GM12878 (cell line): ENCODE measurements around the gene FAM219A. TPM values are rescaled to one million over a fixed set of nuclear protein-coding genes. Genes with fewer than 3 reads are reported as not detected.

Source experiments
- ATAC-seq: fragments of 200-7000 bp; cut with Tn5 transposase; 3 replicates; pipeline ENCODE4 v1.9.1; 2020; ENCODE audit warnings: mild to moderate bottlenecking, moderate library complexity
- BruUV-seq: library from RNA; stranded (reverse); fragments of 400-500 nt; replicated peaks from 2 replicates; lab custom pipeline; 2021; lab: Mats Ljungman, UMichigan
- CTCF ChIA-PET: fragments of 300-600 bp; sonication (Branson Sonifier 250); formaldehyde crosslinking; extraction: SDS; loops from one replicate; lab custom pipeline; 2021; ENCODE audit warnings: inconsistent platforms; lab: Yijun Ruan, JAX
- POLR2A ChIA-PET: fragments of 350-600 bp; formaldehyde crosslinking; extraction: SDS; loops from one replicate; lab custom pipeline; 2021; ENCODE audit warnings: inconsistent platforms; lab: Charles Lee
- RAD21 ChIA-PET: fragments of 300-600 bp; sonication (Branson Sonifier 250); formaldehyde crosslinking; loops from one replicate; lab custom pipeline; 2023; ENCODE audit warnings: antibody characterized with exemption; ENCODE audit not compliant: unreplicated experiment; lab: Charles Lee
- SMC1A ChIA-PET: fragments of 300-600 bp; sonication (Branson Sonifier 250); formaldehyde crosslinking; loops from one replicate; lab custom pipeline; 2023; ENCODE audit not compliant: unreplicated experiment, uncharacterized antibody; lab: Charles Lee
- DNase-seq: peaks from one replicate; pipeline ENCODE4 v3.0.0-alpha.2; 2011; ENCODE audit warnings: low read depth, low spot score
- FAIRE-seq: peaks from 3 replicates; lab custom pipeline; 2011; peaks lifted over from hg19 to GRCh38; lab: Jason Lieb, UNC
- H2AFZ ChIP-seq: 2 replicates; pipeline ENCODE4 v1.6.0; 2011; ENCODE audit warnings: low read depth, low read length, control low read depth; ENCODE audit not compliant: control insufficient read depth
- H3K27ac ChIP-seq: 2 replicates; pipeline ENCODE4 v1.5.1; 2011; ENCODE audit warnings: control low read depth; ENCODE audit not compliant: control insufficient read depth, insufficient read depth
- H3K27me3 ChIP-seq, 2 experiments: replicated peaks in 1 of 2; 2 replicates each; pipeline versions ENCODE4 v1.6.0 to v1.6.1; 2011; ENCODE audit warnings: low read length in 1 of 2; ENCODE audit not compliant: control insufficient read depth in 2 of 2, insufficient read depth in 2 of 2
- H3K36me3 ChIP-seq, 2 experiments: 2 replicates each; pipeline ENCODE4 v1.5.1; 2011; ENCODE audit warnings: low read length in 1 of 2; ENCODE audit not compliant: control insufficient read depth in 2 of 2, insufficient read depth in 2 of 2
- H3K4me1 ChIP-seq: 2 replicates; pipeline ENCODE4 v1.6.1; 2011; ENCODE audit warnings: mild to moderate bottlenecking, low read length, moderate library complexity, mixed read lengths; ENCODE audit not compliant: control insufficient read depth, insufficient read depth
- H3K4me2 ChIP-seq: 2 replicates; pipeline ENCODE4 v1.6.0; 2011; ENCODE audit warnings: control low read depth; ENCODE audit not compliant: control insufficient read depth, insufficient read depth
- H3K4me3 ChIP-seq: fragments of 200-600 bp; sonication (generic); 2 replicates; pipeline ENCODE4 v1.5.1; 2016
- H3K79me2 ChIP-seq: 2 replicates; pipeline ENCODE4 v1.6.0; 2011; ENCODE audit warnings: low read length; ENCODE audit not compliant: control insufficient read depth, insufficient read depth
- H3K9ac ChIP-seq: 2 replicates; pipeline ENCODE4 v1.8.0; 2011; ENCODE audit warnings: low read length, control low read depth, mixed read lengths; ENCODE audit not compliant: control insufficient read depth, insufficient read depth
- H3K9me3 ChIP-seq: replicated peaks from 3 replicates; pipeline ENCODE4 v1.5.1; 2011; ENCODE audit warnings: mild to moderate bottlenecking, low read length; ENCODE audit not compliant: control insufficient read depth, insufficient read depth
- H4K20me1 ChIP-seq: 2 replicates; pipeline ENCODE4 v1.6.0; 2011; ENCODE audit not compliant: control insufficient read depth, insufficient read depth
- CHD2 ChIP-seq: IDR thresholded peaks from 2 replicates; pipeline ENCODE4 v1.6.1; 2011; ENCODE audit warnings: low read depth, low read length, improper control_type of control experiment, borderline replicate concordance
- EZH2 ChIP-seq: IDR thresholded peaks from 2 replicates; pipeline ENCODE4 v1.6.1; 2012; ENCODE audit warnings: low read depth, mild to moderate bottlenecking, control low read depth, inconsistent platforms, low read length, borderline replicate concordance; ENCODE audit not compliant: control insufficient read depth
- IRF4 ChIP-seq: IDR thresholded peaks from 2 replicates; pipeline ENCODE4 v1.6.1; 2011; ENCODE audit warnings: low read depth, low read length
- MYB ChIP-seq: fragments of 150-350 bp; IDR thresholded peaks from 2 replicates; pipeline ENCODE4 v1.6.1; 2014; ENCODE audit warnings: mild to moderate bottlenecking, low read depth, low read length, borderline replicate concordance
- RB1 ChIP-seq: fragments of 450-650 bp; formaldehyde crosslinking; IDR thresholded peaks from 2 replicates; pipeline ENCODE4 v1.6.1; 2017; ENCODE audit warnings: mild to moderate bottlenecking, borderline replicate concordance
- SIX5 ChIP-seq: IDR thresholded peaks from 2 replicates; pipeline ENCODE4 v1.6.1; 2011; ENCODE audit warnings: mild to moderate bottlenecking, low read depth, low read length, moderate library complexity; ENCODE audit not compliant: severe bottlenecking
- TCF3 ChIP-seq: IDR thresholded peaks from 2 replicates; pipeline ENCODE4 v1.6.1; 2012; ENCODE audit warnings: low read depth, mild to moderate bottlenecking, low read length, borderline replicate concordance; ENCODE audit not compliant: insufficient read depth
- ZNF622 ChIP-seq: fragments of 450-650 bp; IDR thresholded peaks from 2 replicates; pipeline ENCODE4 v1.6.1; 2017; ENCODE audit warnings: mild to moderate bottlenecking, inconsistent platforms
- WGBS: methylation state at CpG from one replicate; pipeline ENCODE4 v1.1.6; 2016; ENCODE audit warnings: low lambda C conversion rate; ENCODE audit not compliant: insufficient replicate concordance, insufficient coverage; ENCODE audit errors: missing lambda C conversion rate; 5-methylcytosine and 5-hydroxymethylcytosine counted together
- in situ Hi-C: fragments of 300-500 bp; cut with MboI; formaldehyde crosslinking; loops from 9 replicates; pipeline ENCODE4 v1.14.3; 2018; ENCODE audit warnings: mixed read lengths
- intact Hi-C: fragments of 100-400 bp; cut with micrococcal nuclease; formaldehyde crosslinking; loops from one replicate; pipeline ENCODE4 v1.14.2; 2022; ENCODE audit not compliant: unreplicated experiment
- polyA plus RNA-seq, 11 experiments: library from polyadenylated mRNA; depleted of rRNA in 4 of 11; unstranded in 6 of 11; stranded (reverse) in 5 of 11; fragments of >200 nt; fragmentation: Nextera tagmentation in 4 of 11; fragmentation: Illumina TruSeq in 1 of 11; extraction: Ambion mirVana in 4 of 11; extraction: Trizol in 1 of 11; gene quantifications; 1 replicate in 1 of 11; 2 replicates in 10 of 11; pipeline versions ENCODE4 v1.2.1 to v1.2.3, GENCODE V29; 2011 to 2016; ENCODE audit warnings: inconsistent platforms in 2 of 11, missing spikeins in 2 of 11, low read depth in 1 of 11
- total RNA-seq, 4 experiments: library from RNA; depleted of rRNA in 3 of 4; stranded (reverse); fragments of >200 nt in 3 of 4; fragmentation: Illumina TruSeq in 1 of 4; extraction: Trizol in 1 of 4; gene quantifications; 2 replicates each; pipeline versions ENCODE4 v1.2.1 to v1.2.3, GENCODE V29; 2013 to 2021
- TF ChIP-seq, protein P1 (sequence below): fragments of 450-650 bp; IDR thresholded peaks from 2 replicates; pipeline ENCODE4 v1.6.1; 2017; ENCODE audit warnings: borderline replicate concordance
- TF ChIP-seq, protein P2 (sequence below): IDR thresholded peaks from 2 replicates; pipeline ENCODE4 v1.6.1; 2012; ENCODE audit warnings: low read depth, low read length, improper control_type of control experiment
- TF ChIP-seq, protein P3 (sequence below): fragments of 450-650 bp; IDR thresholded peaks from 2 replicates; pipeline ENCODE4 v1.6.1; 2016; ENCODE audit warnings: mild to moderate bottlenecking

FAM219A gene
- total and polyA plus RNA-seq, 10 of the 15 experiments (the other 5 are each of a cell fraction or from before 2014, with no cell fraction given) = 0.11 to 2.0 (median 0.71) TPM

- Histone ChIP-seq H3K4me2 (no peak overlapping the region), H3K9me3 (no peaks in the 10 kb centered on the region), H3K4me1 (no peaks in the 10 kb centered on the region), H3K9ac (no peak overlapping the region), H3K36me3 (no peaks in the 10 kb centered on the region), H3K4me3 (no peak overlapping the region), H3K27ac (no peak overlapping the region), H3K79me2 (no peaks in the 10 kb centered on the region), H2AFZ (no peak overlapping the region), H3K27me3 (peaks cover 0 to 2% of the 10 kb centered on the region in 2 experiments; a peak in 2 of 4 replicates), H4K20me1 (no peaks in the 10 kb centered on the region; the same call in 1 of the 2 replicates)
- WGBS = 36% methylated on average over 4 of the region's 4 CpGs
- ChIA-PET RAD21 (no interaction called here), CTCF (interaction anchor here (0.7 kb wide), 1 partner anchor 37 kb away, joined by 3 read pairs; no protein-coding TSS in a partner anchor), SMC1A (no interaction called here)
- BruUV-seq = no TSS peak
- ATAC-seq (no peak), DNase-seq (no peak)
- in situ Hi-C loops = no loop called here
- intact Hi-C loops = no loop called here
- TF ChIP-seq, protein P1, sequence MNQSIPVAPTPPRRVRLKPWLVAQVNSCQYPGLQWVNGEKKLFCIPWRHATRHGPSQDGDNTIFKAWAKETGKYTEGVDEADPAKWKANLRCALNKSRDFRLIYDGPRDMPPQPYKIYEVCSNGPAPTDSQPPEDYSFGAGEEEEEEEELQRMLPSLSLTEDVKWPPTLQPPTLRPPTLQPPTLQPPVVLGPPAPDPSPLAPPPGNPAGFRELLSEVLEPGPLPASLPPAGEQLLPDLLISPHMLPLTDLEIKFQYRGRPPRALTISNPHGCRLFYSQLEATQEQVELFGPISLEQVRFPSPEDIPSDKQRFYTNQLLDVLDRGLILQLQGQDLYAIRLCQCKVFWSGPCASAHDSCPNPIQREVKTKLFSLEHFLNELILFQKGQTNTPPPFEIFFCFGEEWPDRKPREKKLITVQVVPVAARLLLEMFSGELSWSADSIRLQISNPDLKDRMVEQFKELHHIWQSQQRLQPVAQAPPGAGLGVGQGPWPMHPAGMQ = no peak
- TF ChIP-seq IRF4 = no peak
- TF ChIP-seq, all 136 proteins: peak for 0
- POLR2A ChIA-PET = no interaction called here
- FAIRE-seq = no peak
These were observed 58.6 kb downstream of the FAM219A start for GRCh38 chr9:34399729-34400128.

DNA sequence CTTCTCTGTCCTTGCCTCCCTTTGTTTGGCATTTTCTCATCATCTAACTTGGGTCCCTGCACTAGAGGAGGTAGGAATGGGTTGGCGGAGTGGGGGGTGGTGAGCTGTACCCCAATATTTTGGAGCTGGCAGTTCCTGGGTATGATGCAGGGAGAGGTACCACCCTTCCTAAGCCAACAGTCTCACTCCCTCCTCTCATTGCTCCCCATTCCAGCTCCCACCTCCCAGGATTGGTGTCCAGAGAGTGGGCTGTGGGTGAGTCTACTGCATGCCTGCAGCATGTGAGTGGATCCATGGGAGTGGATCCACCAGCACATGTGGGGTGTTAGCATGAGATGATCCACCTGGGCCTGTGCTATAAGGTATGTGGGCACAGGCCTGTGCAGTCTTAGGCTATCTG is 59.5 kb downstream of the FAM219A start:
- no peaks in the 10 kb centered on the region; the same call in 1 of the 2 replicates for H4K20me1 ChIP-seq
- H3K36me3 ChIP-seq = no peaks in the 10 kb centered on the region
- no peak overlapping the region for H3K9ac ChIP-seq
- no peak overlapping the region for H3K27ac ChIP-seq
- FAIRE-seq (no peak), ATAC-seq (no peak), DNase-seq (no peak)
- no peak overlapping the region for H3K4me2 ChIP-seq
- H3K9me3 ChIP-seq = no peaks in the 10 kb centered on the region
- ChIA-PET CTCF (no interaction called here), SMC1A (no interaction called here), RAD21 (no interaction called here), POLR2A (no interaction called here)
- H3K27me3 ChIP-seq = peaks cover 0 to 2% of the 10 kb centered on the region in 2 experiments; a peak in 2 of 4 replicates
- intact Hi-C loops = no loop called here
- BruUV-seq = no TSS peak
- in situ Hi-C loops = no loop called here
- H3K4me1 ChIP-seq = no peaks in the 10 kb centered on the region
- TF ChIP-seq ZNF622 = no peak
- no peak for TF ChIP-seq MYB
- TF ChIP-seq SIX5 = no peak
- TF ChIP-seq, protein P2, sequence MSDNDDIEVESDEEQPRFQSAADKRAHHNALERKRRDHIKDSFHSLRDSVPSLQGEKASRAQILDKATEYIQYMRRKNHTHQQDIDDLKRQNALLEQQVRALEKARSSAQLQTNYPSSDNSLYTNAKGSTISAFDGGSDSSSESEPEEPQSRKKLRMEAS = no peak
- TF ChIP-seq, protein P3, sequence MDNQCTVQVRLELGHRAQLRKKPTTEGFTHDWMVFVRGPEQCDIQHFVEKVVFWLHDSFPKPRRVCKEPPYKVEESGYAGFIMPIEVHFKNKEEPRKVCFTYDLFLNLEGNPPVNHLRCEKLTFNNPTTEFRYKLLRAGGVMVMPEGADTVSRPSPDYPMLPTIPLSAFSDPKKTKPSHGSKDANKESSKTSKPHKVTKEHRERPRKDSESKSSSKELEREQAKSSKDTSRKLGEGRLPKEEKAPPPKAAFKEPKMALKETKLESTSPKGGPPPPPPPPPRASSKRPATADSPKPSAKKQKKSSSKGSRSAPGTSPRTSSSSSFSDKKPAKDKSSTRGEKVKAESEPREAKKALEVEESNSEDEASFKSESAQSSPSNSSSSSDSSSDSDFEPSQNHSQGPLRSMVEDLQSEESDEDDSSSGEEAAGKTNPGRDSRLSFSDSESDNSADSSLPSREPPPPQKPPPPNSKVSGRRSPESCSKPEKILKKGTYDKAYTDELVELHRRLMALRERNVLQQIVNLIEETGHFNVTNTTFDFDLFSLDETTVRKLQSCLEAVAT = no peak
- no peak for TF ChIP-seq CHD2
- TF ChIP-seq RB1 = no peak
- no peak for TF ChIP-seq EZH2
- TF ChIP-seq TCF3 = no peak
- WGBS = 90% methylated on average over 1 of the region's 1 CpG
- H3K4me3 ChIP-seq = no peak overlapping the region
- H2AFZ ChIP-seq = no peak overlapping the region
- no peaks in the 10 kb centered on the region for H3K79me2 ChIP-seq
